Measurements from ENCODE around the gene HIP1R.

- TF ChIP-seq, protein P1, sequence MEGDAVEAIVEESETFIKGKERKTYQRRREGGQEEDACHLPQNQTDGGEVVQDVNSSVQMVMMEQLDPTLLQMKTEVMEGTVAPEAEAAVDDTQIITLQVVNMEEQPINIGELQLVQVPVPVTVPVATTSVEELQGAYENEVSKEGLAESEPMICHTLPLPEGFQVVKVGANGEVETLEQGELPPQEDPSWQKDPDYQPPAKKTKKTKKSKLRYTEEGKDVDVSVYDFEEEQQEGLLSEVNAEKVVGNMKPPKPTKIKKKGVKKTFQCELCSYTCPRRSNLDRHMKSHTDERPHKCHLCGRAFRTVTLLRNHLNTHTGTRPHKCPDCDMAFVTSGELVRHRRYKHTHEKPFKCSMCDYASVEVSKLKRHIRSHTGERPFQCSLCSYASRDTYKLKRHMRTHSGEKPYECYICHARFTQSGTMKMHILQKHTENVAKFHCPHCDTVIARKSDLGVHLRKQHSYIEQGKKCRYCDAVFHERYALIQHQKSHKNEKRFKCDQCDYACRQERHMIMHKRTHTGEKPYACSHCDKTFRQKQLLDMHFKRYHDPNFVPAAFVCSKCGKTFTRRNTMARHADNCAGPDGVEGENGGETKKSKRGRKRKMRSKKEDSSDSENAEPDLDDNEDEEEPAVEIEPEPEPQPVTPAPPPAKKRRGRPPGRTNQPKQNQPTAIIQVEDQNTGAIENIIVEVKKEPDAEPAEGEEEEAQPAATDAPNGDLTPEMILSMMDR (IDR thresholded peaks at IDR 0.05): no peak
- no peak for TF ChIP-seq EP300 (IDR thresholded peaks at IDR 0.05)
These were observed 13.5 kb downstream of the HIP1R start for GRCh38 chr12:122848471-122849351.
